ENCODE measurements around the gene VGLL4.

VGLL4 gene

GRCh38 chr3:11546657-11547302 is 96.9 kb downstream of the VGLL4 start:
- Histone ChIP-seq H3K9ac (ENCODE audit: low read depth, low read length, poor library complexity, severe bottlenecking) (no peak overlapping the region), H3K27me3 (ENCODE audit: insufficient read depth, low read length, poor library complexity, severe bottlenecking) (no peaks in the 10 kb centered on the region), H4K20me1 (ENCODE audit: insufficient read depth, low read length, poor library complexity, severe bottlenecking) (no peaks in the 10 kb centered on the region), H3K9me3 (ENCODE audit: insufficient read depth, low read depth, low read length) (no peaks in the 10 kb centered on the region), H3F3A (ENCODE audit: low read depth) (no peaks in the 10 kb centered on the region), H3K36me3 (ENCODE audit: insufficient read depth, low read length) (peaks cover 6% of the 10 kb centered on the region; the same call in 1 of the 2 replicates), H3K4me1 (ENCODE audit: insufficient read depth, low read length, poor library complexity, severe bottlenecking) (peaks cover 6% of the 10 kb centered on the region), H3K4me3 (ENCODE audit: low read length, poor library complexity, severe bottlenecking) (no peak overlapping the region), H3K4me2 (ENCODE audit: low read depth, low read length, poor library complexity, severe bottlenecking) (no peak overlapping the region), H3K9me2 (replicated peaks; ENCODE audit: low read depth, low read length) (no peaks in the 10 kb centered on the region), H2AFZ (ENCODE audit: low read length) (no peak overlapping the region), H3K79me2 (ENCODE audit: insufficient read depth, low read length) (no peaks in the 10 kb centered on the region)
- TF ChIP-seq CTCF (conservative IDR thresholded peaks at IDR 0.05; ENCODE audit: low read length) (no peak), EZH2phosphoT487 (IDR thresholded peaks at IDR 0.05; ENCODE audit: borderline replicate concordance) (no peak)

DNA sequence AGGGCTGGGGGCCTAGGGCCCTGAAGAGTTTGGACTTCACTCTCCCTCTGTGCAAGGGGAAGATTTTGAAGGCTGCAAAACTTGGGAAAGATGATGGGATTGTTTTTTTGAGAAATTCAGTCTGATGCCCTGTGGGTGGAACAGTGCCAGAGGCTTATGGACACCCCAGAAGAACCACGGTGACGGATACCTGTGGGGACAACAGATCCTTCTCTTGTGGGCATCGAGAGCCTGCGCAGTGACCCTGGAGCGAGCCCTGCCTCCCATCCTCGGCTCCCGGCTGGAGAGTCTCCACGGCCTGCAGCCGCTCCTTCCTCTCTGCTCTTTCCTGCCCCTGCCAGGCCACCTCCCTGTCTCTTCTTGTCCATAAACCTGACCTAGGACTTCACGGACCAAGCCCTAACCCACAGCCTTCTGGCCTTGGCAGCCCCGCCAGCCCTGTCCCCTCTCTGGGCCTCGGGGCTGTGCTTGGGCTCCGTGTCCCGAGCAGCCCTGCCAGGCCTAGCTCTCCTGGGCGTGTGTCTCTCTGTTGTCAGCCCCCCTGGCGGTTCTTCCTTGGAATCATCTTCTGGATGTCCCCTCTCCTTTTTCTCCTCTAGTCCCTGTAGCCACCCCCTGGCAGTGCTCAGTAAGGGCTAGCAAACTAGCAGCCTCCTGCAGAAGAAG is 98.4 kb downstream of the VGLL4 start:
- peaks cover 6% of the 10 kb centered on the region for H3K4me1 ChIP-seq (ENCODE audit: insufficient read depth, low read length, poor library complexity, severe bottlenecking)
- no peaks in the 10 kb centered on the region for H3K9me2 ChIP-seq (replicated peaks; ENCODE audit: low read depth, low read length)
- no peaks in the 10 kb centered on the region for H3F3A ChIP-seq (ENCODE audit: low read depth)
- H4K20me1 ChIP-seq (ENCODE audit: insufficient read depth, low read length, poor library complexity, severe bottlenecking): no peaks in the 10 kb centered on the region
- H3K27me3 ChIP-seq (ENCODE audit: insufficient read depth, low read length, poor library complexity, severe bottlenecking): no peaks in the 10 kb centered on the region
- no peaks in the 10 kb centered on the region for H3K79me2 ChIP-seq (ENCODE audit: insufficient read depth, low read length)
- no peak for TF ChIP-seq CTCF (conservative IDR thresholded peaks at IDR 0.05; ENCODE audit: low read length)
- no peak for TF ChIP-seq EZH2phosphoT487 (IDR thresholded peaks at IDR 0.05; ENCODE audit: borderline replicate concordance)
- H3K4me3 ChIP-seq (ENCODE audit: low read length, poor library complexity, severe bottlenecking): no peak overlapping the region
- no peak overlapping the region for H2AFZ ChIP-seq (ENCODE audit: low read length)
- H3K9ac ChIP-seq (ENCODE audit: low read depth, low read length, poor library complexity, severe bottlenecking): no peak overlapping the region
- H3K36me3 ChIP-seq (ENCODE audit: insufficient read depth, low read length): no peaks in the 10 kb centered on the region
- no peaks in the 10 kb centered on the region for H3K9me3 ChIP-seq (ENCODE audit: insufficient read depth, low read depth, low read length)
- H3K4me2 ChIP-seq (ENCODE audit: low read depth, low read length, poor library complexity, severe bottlenecking): no peak overlapping the region

GRCh38 chr3:11544412-11545181 is 99.1 kb downstream of the VGLL4 start:
- no peaks in the 10 kb centered on the region for H4K20me1 ChIP-seq (ENCODE audit: insufficient read depth, low read length, poor library complexity, severe bottlenecking)
- no peaks in the 10 kb centered on the region for H3K36me3 ChIP-seq (ENCODE audit: insufficient read depth, low read length)
- H3K9ac ChIP-seq (ENCODE audit: low read depth, low read length, poor library complexity, severe bottlenecking): no peak overlapping the region
- H3F3A ChIP-seq (ENCODE audit: low read depth): no peaks in the 10 kb centered on the region
- no peaks in the 10 kb centered on the region for H3K9me2 ChIP-seq (replicated peaks; ENCODE audit: low read depth, low read length)
- no peaks in the 10 kb centered on the region for H3K9me3 ChIP-seq (ENCODE audit: insufficient read depth, low read depth, low read length)
- H3K79me2 ChIP-seq (ENCODE audit: insufficient read depth, low read length): no peaks in the 10 kb centered on the region
- H3K4me1 ChIP-seq (ENCODE audit: insufficient read depth, low read length, poor library complexity, severe bottlenecking): peaks cover 6% of the 10 kb centered on the region
- no peaks in the 10 kb centered on the region for H3K27me3 ChIP-seq (ENCODE audit: insufficient read depth, low read length, poor library complexity, severe bottlenecking)
- H2AFZ ChIP-seq (ENCODE audit: low read length): no peak overlapping the region
- no peak overlapping the region for H3K4me3 ChIP-seq (ENCODE audit: low read length, poor library complexity, severe bottlenecking)
- H3K4me2 ChIP-seq (ENCODE audit: low read depth, low read length, poor library complexity, severe bottlenecking): no peak overlapping the region
- TF ChIP-seq EZH2phosphoT487 (IDR thresholded peaks at IDR 0.05; ENCODE audit: borderline replicate concordance) (no peak), CTCF (conservative IDR thresholded peaks at IDR 0.05; ENCODE audit: low read length) (no peak)

All from Loucy (cell line).